SK-N-SH treated with all-trans-retinoic acid at 6 μM for 48 hours (cell line): ENCODE results near the gene CHAF1B.

Source experiments
- BACH2 ChIP-seq: fragments of 250-450 bp; sonication (Bioruptor Pico); IDR thresholded peaks from 2 replicates; pipeline ENCODE4 v1.9.0; 2021; ENCODE audit warnings: mild to moderate bottlenecking, borderline replicate concordance
- CSRNP3 ChIP-seq: fragments of 250-450 bp; sonication (Bioruptor Pico); IDR thresholded peaks from 2 replicates; pipeline ENCODE4 v1.5.1; 2021; ENCODE audit warnings: mild to moderate bottlenecking, moderate library complexity
- ISL1 ChIP-seq: fragments of 250-450 bp; sonication (Bioruptor Pico); IDR thresholded peaks from 2 replicates; pipeline ENCODE4 v2.1.2; 2022; ENCODE audit warnings: mild to moderate bottlenecking, moderate library complexity
- PPARA ChIP-seq: fragments of 250-450 bp; sonication (Bioruptor Pico); IDR thresholded peaks from 2 replicates; pipeline ENCODE4 v1.5.0; 2020; ENCODE audit warnings: mild to moderate bottlenecking, borderline replicate concordance
- RARB ChIP-seq: fragments of 250-450 bp; sonication (Bioruptor Pico); IDR thresholded peaks from 2 replicates; pipeline ENCODE4 v1.8.0; 2021; ENCODE audit warnings: mild to moderate bottlenecking, moderate library complexity
- SNAI2 ChIP-seq: fragments of 250-450 bp; sonication (Bioruptor Pico); IDR thresholded peaks from 2 replicates; pipeline ENCODE4 v1.5.0; 2020; ENCODE audit warnings: mild to moderate bottlenecking, moderate library complexity
- ZC3H10 ChIP-seq: fragments of 250-450 bp; sonication (Bioruptor Pico); IDR thresholded peaks from 2 replicates; pipeline ENCODE4 v1.5.1; 2021; ENCODE audit warnings: mild to moderate bottlenecking, moderate library complexity
- ZFP3 ChIP-seq: fragments of 250-450 bp; sonication (Bioruptor Pico); IDR thresholded peaks from 2 replicates; pipeline ENCODE4 v1.5.0; 2020; ENCODE audit warnings: mild to moderate bottlenecking, moderate library complexity
- ZFP30 ChIP-seq: fragments of 450-650 bp; formaldehyde crosslinking; IDR thresholded peaks from 2 replicates; pipeline ENCODE4 v1.5.0; 2022; ENCODE audit warnings: mild to moderate bottlenecking, moderate library complexity
- ZNF70 ChIP-seq: fragments of 450-650 bp; formaldehyde crosslinking; IDR thresholded peaks from 2 replicates; pipeline ENCODE4 v1.5.0; 2020; ENCODE audit warnings: mild to moderate bottlenecking, moderate library complexity
- TF ChIP-seq, protein P1 (sequence below): fragments of 250-450 bp; sonication (Bioruptor Pico); IDR thresholded peaks from 2 replicates; pipeline ENCODE4 v1.8.0; 2020; ENCODE audit warnings: mild to moderate bottlenecking, moderate library complexity, borderline replicate concordance

GRCh38 chr21:36450511-36450910 is 65.3 kb downstream of the CHAF1B start:
- TF ChIP-seq ISL1 = no peak
- no peak for TF ChIP-seq ZFP30 (CRISPR knock-in tag)
- no peak for TF ChIP-seq SNAI2
- no peak for TF ChIP-seq PPARA (CRISPR knock-in tag)
- no peak for TF ChIP-seq ZFP3 (CRISPR knock-in tag)
- no peak for TF ChIP-seq ZC3H10 (CRISPR knock-in tag)
- TF ChIP-seq, protein P1, sequence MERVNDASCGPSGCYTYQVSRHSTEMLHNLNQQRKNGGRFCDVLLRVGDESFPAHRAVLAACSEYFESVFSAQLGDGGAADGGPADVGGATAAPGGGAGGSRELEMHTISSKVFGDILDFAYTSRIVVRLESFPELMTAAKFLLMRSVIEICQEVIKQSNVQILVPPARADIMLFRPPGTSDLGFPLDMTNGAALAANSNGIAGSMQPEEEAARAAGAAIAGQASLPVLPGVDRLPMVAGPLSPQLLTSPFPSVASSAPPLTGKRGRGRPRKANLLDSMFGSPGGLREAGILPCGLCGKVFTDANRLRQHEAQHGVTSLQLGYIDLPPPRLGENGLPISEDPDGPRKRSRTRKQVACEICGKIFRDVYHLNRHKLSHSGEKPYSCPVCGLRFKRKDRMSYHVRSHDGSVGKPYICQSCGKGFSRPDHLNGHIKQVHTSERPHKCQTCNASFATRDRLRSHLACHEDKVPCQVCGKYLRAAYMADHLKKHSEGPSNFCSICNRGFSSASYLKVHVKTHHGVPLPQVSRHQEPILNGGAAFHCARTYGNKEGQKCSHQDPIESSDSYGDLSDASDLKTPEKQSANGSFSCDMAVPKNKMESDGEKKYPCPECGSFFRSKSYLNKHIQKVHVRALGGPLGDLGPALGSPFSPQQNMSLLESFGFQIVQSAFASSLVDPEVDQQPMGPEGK = no peak
- TF ChIP-seq BACH2 (CRISPR knock-in tag) = no peak
- no peak for TF ChIP-seq CSRNP3 (CRISPR knock-in tag)
- TF ChIP-seq ZNF70 = no peak
- TF ChIP-seq RARB = no peak
